HCT116 (cell line): ENCODE data around the gene EIF4ENIF1. TPM values are rescaled to one million over a fixed set of nuclear protein-coding genes. Genes with fewer than 3 reads are reported as not detected.

ENCODE experiments used
- ATAC-seq: fragments of 200-7000 bp; cut with Tn5 transposase; 2 replicates; pipeline ENCODE4 v1.9.1; 2020; ENCODE audit warnings: mild to moderate bottlenecking, moderate library complexity
- BruUV-seq: library from RNA; stranded (reverse); fragments of 400-500 nt; replicated peaks from 2 replicates; lab custom pipeline; 2021; lab: Mats Ljungman, UMichigan
- CTCF ChIA-PET: fragments of 300-600 bp; sonication (Branson Sonifier 250); formaldehyde crosslinking; loops from one replicate; lab custom pipeline; 2021; ENCODE audit warnings: antibody characterized with exemption; lab: Charles Lee
- POLR2A ChIA-PET: fragments of 300-600, 350-600 bp; sonication (Branson Sonifier 250); formaldehyde crosslinking; loops from one replicate; lab custom pipeline; 2021; ENCODE audit warnings: antibody characterized with exemption; lab: Charles Lee
- RAD21 ChIA-PET, 2 experiments: fragments of 300-600 bp; sonication (Branson Sonifier 250); formaldehyde crosslinking; loops; one replicate each; lab custom pipeline; 2023; ENCODE audit warnings: low total read pairs in 2 of 2; ENCODE audit not compliant: uncharacterized antibody in 2 of 2, unreplicated experiment in 2 of 2, low non-redundant PET in 1 of 2; lab: Charles Lee
- DNase-seq: peaks from one replicate; pipeline ENCODE4 v3.0.0-alpha.2; 2010; ENCODE audit warnings: low read depth, low spot score
- H2AFZ ChIP-seq: fragments of 200-600 bp; shearing (Covaris generic), sonication (generic); 2 replicates; pipeline ENCODE4 v1.6.1; 2017; ENCODE audit warnings: low read depth, mixed run types, mixed read lengths, antibody characterized with exemption, low read length; ENCODE audit not compliant: poor library complexity, severe bottlenecking
- H3K27ac ChIP-seq: 2 replicates; pipeline ENCODE4 v1.5.1; 2012; ENCODE audit warnings: low read depth, low read length
- H3K27me3 ChIP-seq: fragments of 200-600 bp; sonication (generic); 2 replicates; pipeline ENCODE4 v1.6.1; 2016; ENCODE audit warnings: mixed run types, low read length, mixed read lengths; ENCODE audit not compliant: insufficient read depth
- H3K36me3 ChIP-seq, 2 experiments: fragments of 200-500 bp in 1 of 2; fragments of 200-600 bp in 1 of 2; sonication (Bioruptor generic) in 1 of 2; sonication (generic) in 1 of 2; 2 replicates each; pipeline versions ENCODE4 v1.5.1 to v1.6.1; 2014 to 2016; ENCODE audit warnings: low read length in 2 of 2, inconsistent platforms in 1 of 2, mixed read lengths in 1 of 2, mixed run types in 1 of 2; ENCODE audit not compliant: insufficient read depth in 2 of 2, control insufficient read depth in 1 of 2
- H3K4me1 ChIP-seq, 2 experiments: fragments of 200-600 bp in 1 of 2; sonication (generic) in 1 of 2; 2 replicates each; pipeline versions ENCODE4 v1.5.1 to v1.6.1; 2012 to 2017; ENCODE audit warnings: low read length in 2 of 2, inconsistent platforms in 1 of 2, mild to moderate bottlenecking in 1 of 2, mixed read lengths in 1 of 2, mixed run types in 1 of 2, moderate library complexity in 1 of 2; ENCODE audit not compliant: insufficient read depth in 2 of 2, control insufficient read depth in 1 of 2
- H3K4me2 ChIP-seq: fragments of 200-600 bp; sonication (generic); 2 replicates; pipeline ENCODE4 v1.6.1; 2017; ENCODE audit warnings: mixed run types, low read length, mixed read lengths
- H3K4me3 ChIP-seq, 2 experiments: fragments of 200-600 bp in 1 of 2; sonication (generic) in 1 of 2; replicated peaks in 1 of 2; 2 replicates each; pipeline ENCODE4 v1.5.1; 2011 to 2016; ENCODE audit warnings: low read length in 2 of 2, control low read depth in 1 of 2, low read depth in 1 of 2, mild to moderate bottlenecking in 1 of 2, mixed read lengths in 1 of 2, mixed run types in 1 of 2
- H3K79me2 ChIP-seq: fragments of 200-600 bp; sonication (generic); 2 replicates; pipeline ENCODE4 v1.6.1; 2017; ENCODE audit warnings: mild to moderate bottlenecking, mixed run types, low read length, moderate library complexity, mixed read lengths; ENCODE audit not compliant: insufficient read depth
- H3K9ac ChIP-seq: fragments of 200-600 bp; sonication (generic); 2 replicates; pipeline ENCODE4 v1.6.1; 2016; ENCODE audit warnings: low read length, mixed read lengths
- H3K9me2 ChIP-seq: fragments of 200-600 bp; sonication (generic), shearing (Covaris generic); 2 replicates; pipeline ENCODE4 v1.6.1; 2017; ENCODE audit warnings: mixed run types, mild to moderate bottlenecking, moderate library complexity; ENCODE audit not compliant: insufficient read depth
- H3K9me3 ChIP-seq, 2 experiments: fragments of 200-500 bp in 1 of 2; fragments of 200-600 bp in 1 of 2; sonication (Bioruptor generic) in 1 of 2; sonication (generic) in 1 of 2; 2 replicates each; pipeline ENCODE4 v1.6.1; 2014 to 2017; ENCODE audit warnings: low read length in 2 of 2, mixed read lengths in 2 of 2, inconsistent platforms in 1 of 2, low read depth in 1 of 2, mild to moderate bottlenecking in 1 of 2, mixed run types in 1 of 2, moderate library complexity in 1 of 2; ENCODE audit not compliant: control insufficient read depth in 1 of 2, insufficient read depth in 1 of 2
- H4K20me1 ChIP-seq: fragments of 200-600 bp; sonication (generic), shearing (Covaris generic); 2 replicates; pipeline ENCODE4 v1.6.1; 2017; ENCODE audit warnings: mixed run types, mild to moderate bottlenecking, moderate library complexity; ENCODE audit not compliant: insufficient read depth
- CBX3 ChIP-seq: IDR thresholded peaks from 2 replicates; pipeline ENCODE4 v1.6.1; 2012; ENCODE audit warnings: low read depth
- CTCF ChIP-seq, 3 experiments: fragments of 200-600 bp in 1 of 3; sonication (generic) in 1 of 3; IDR thresholded peaks in 2 of 3; conservative IDR thresholded peaks in 1 of 3; 2 replicates each; pipeline ENCODE4 v1.5.1; 2012 to 2017; ENCODE audit warnings: low read depth in 2 of 3, low read length in 2 of 3, antibody characterized with exemption in 1 of 3, borderline replicate concordance in 1 of 3, control low read depth in 1 of 3, mild to moderate bottlenecking in 1 of 3, mixed read lengths in 1 of 3, mixed run types in 1 of 3, moderate library complexity in 1 of 3; ENCODE audit not compliant: insufficient read depth in 1 of 3
- ELF1 ChIP-seq: IDR thresholded peaks from 2 replicates; pipeline ENCODE4 v1.6.1; 2012; ENCODE audit warnings: low read depth, borderline replicate concordance
- EZH2 ChIP-seq: fragments of 200-600 bp; sonication (generic); IDR thresholded peaks from 2 replicates; pipeline ENCODE4 v1.6.1; 2017; ENCODE audit warnings: antibody characterized with exemption, mixed run types
- JUND ChIP-seq: IDR thresholded peaks from 2 replicates; pipeline ENCODE4 v1.6.1; 2012
- POLR2A ChIP-seq: IDR thresholded peaks from 2 replicates; pipeline ENCODE4 v1.7.0; 2011; ENCODE audit warnings: borderline replicate concordance; ENCODE audit not compliant: insufficient read depth, insufficient read length; ENCODE audit errors: extremely low read depth
- POLR2AphosphoS5 ChIP-seq: IDR thresholded peaks from 2 replicates; pipeline ENCODE4 v1.6.1; 2011; ENCODE audit warnings: mild to moderate bottlenecking, low read depth, low read length, moderate library complexity
- RAD21 ChIP-seq: IDR thresholded peaks from 2 replicates; pipeline ENCODE4 v1.6.1; 2012; ENCODE audit warnings: low read depth, mild to moderate bottlenecking
- SIN3A ChIP-seq: IDR thresholded peaks from 2 replicates; pipeline ENCODE4 v1.6.1; 2012; ENCODE audit warnings: low read depth
- SP1 ChIP-seq: IDR thresholded peaks from 2 replicates; pipeline ENCODE4 v1.6.1; 2012; ENCODE audit warnings: low read depth
- YY1 ChIP-seq: IDR thresholded peaks from 2 replicates; pipeline ENCODE4 v1.6.1; 2011; ENCODE audit warnings: low read length, low read depth, moderate library complexity, mild to moderate bottlenecking; ENCODE audit not compliant: insufficient replicate concordance; ENCODE audit errors: extremely low read depth
- intact Hi-C: fragments of 100-400 bp; cut with micrococcal nuclease; formaldehyde crosslinking; loops from 2 replicates; pipeline ENCODE4 v1.10.0; 2022
- total RNA-seq: library from RNA; stranded (reverse); gene quantifications from one replicate; pipeline ENCODE4 v1.2.1, GENCODE V29; 2021; ENCODE audit not compliant: unreplicated experiment
- TF ChIP-seq, protein P1 (sequence below): IDR thresholded peaks from 2 replicates; pipeline ENCODE4 v1.6.1; 2011; ENCODE audit warnings: mild to moderate bottlenecking, low read length, moderate library complexity; ENCODE audit not compliant: insufficient replicate concordance; ENCODE audit errors: extremely low read depth
- TF ChIP-seq, protein P2 (sequence below): IDR thresholded peaks from 2 replicates; pipeline ENCODE4 v1.6.1; 2012

The EIF4ENIF1 gene
- total RNA-seq, 1 experiment from 2014 or later, result 24.2 TPM

- no TSS peak for BruUV-seq
- CTCF ChIA-PET, result interaction anchor here (0.6 to 2.3 kb wide), 19 partner anchors 8 to 519 kb away, joined by 3 to 42 read pairs (median 4); no protein-coding TSS in a partner anchor
- no peak overlapping the region for H2AFZ ChIP-seq
- H3K4me1 ChIP-seq, result no peaks in the 10 kb centered on the region
- no peak overlapping the region for H3K27ac ChIP-seq
- POLR2A ChIA-PET, result interaction anchor here (0.8 to 1.6 kb wide), 2 partner anchors 26 to 183 kb away, joined by 3 read pairs; no protein-coding TSS in a partner anchor
- no peak overlapping the region for H3K4me3 ChIP-seq
- 0 out of 2 replicates have a peak, but pooled peaks cover 2% of the 10 kb centered on the region for H4K20me1 ChIP-seq
- TF ChIP-seq, protein P1, sequence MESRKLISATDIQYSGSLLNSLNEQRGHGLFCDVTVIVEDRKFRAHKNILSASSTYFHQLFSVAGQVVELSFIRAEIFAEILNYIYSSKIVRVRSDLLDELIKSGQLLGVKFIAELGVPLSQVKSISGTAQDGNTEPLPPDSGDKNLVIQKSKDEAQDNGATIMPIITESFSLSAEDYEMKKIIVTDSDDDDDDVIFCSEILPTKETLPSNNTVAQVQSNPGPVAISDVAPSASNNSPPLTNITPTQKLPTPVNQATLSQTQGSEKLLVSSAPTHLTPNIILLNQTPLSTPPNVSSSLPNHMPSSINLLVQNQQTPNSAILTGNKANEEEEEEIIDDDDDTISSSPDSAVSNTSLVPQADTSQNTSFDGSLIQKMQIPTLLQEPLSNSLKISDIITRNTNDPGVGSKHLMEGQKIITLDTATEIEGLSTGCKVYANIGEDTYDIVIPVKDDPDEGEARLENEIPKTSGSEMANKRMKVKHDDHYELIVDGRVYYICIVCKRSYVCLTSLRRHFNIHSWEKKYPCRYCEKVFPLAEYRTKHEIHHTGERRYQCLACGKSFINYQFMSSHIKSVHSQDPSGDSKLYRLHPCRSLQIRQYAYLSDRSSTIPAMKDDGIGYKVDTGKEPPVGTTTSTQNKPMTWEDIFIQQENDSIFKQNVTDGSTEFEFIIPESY, result no peak
- TF ChIP-seq CTCF (IDR thresholded peaks at IDR 0.05 in 2 of 3, conservative IDR thresholded peaks at IDR 0.05 in 1 of 3; ENCODE audit: borderline replicate concordance in 1 of 3, insufficient read depth in 1 of 3, low read depth in 2 of 3, low read length in 2 of 3) (peak; percentile 48 to 75 (median 72); a peak in 5 of 6 replicates), RAD21 (peak; percentile 43; the same call in 1 of the 2 replicates), YY1 (no peak), JUND (no peak), POLR2A (no peak), EZH2 (no peak), POLR2AphosphoS5 (no peak), ELF1 (no peak), CBX3 (no peak), SIN3A (no peak), SP1 (no peak)
- TF ChIP-seq, protein P2, sequence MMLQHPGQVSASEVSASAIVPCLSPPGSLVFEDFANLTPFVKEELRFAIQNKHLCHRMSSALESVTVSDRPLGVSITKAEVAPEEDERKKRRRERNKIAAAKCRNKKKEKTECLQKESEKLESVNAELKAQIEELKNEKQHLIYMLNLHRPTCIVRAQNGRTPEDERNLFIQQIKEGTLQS, result no peak
- intact Hi-C loops, result loop anchor here (2.0 to 10.0 kb wide), 2 partner anchors 183 to 513 kb away; no protein-coding TSS in a partner anchor
- H3K79me2 ChIP-seq, result no peaks in the 10 kb centered on the region
- RAD21 ChIA-PET, result interaction anchor here (0.7 to 1.1 kb wide), 3 partner anchors 134 to 518 kb away, joined by 3 to 7 read pairs (median 4); no protein-coding TSS in a partner anchor
- H3K9me3 ChIP-seq, result no peaks in the 10 kb centered on the region
- ATAC-seq (peak; percentile 95), DNase-seq (peak; percentile 21)
- H3K9me2 ChIP-seq, result no peaks in the 10 kb centered on the region
- peaks cover 10 to 15% of the 10 kb centered on the region in 2 experiments; a peak in 3 of 4 replicates for H3K36me3 ChIP-seq
- no peak overlapping the region for H3K4me2 ChIP-seq
- no peaks in the 10 kb centered on the region for H3K27me3 ChIP-seq
- no peak overlapping the region for H3K9ac ChIP-seq
Measured at GRCh38 chr22:31451709-31452571, 37.7 kb downstream of the EIF4ENIF1 start.
